Measurements from ENCODE around the gene ADCY2.

The ADCY2 gene

DNA sequence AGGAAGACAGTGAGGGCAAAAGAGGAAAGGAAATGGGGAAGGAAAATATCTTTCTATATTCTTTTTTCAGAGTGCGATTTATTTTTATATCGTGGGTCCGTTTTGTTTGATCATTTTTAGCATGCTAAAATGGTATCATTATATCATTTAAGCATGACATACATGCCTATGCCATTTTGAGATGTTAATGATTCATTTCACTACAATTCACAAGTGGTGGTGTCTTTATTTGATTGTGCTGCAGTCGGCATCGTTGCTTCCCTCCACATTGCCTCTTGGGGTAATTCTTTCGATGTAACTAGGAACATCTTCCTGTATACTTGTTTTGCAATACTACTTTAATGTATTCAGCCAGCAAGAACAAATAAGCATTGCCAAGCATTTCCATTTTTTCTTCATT is 309.8 kb downstream of the ADCY2 start:
- H3K27ac ChIP-seq (ENCODE audit: low read length), result no peak overlapping the region
- no peaks in the 10 kb centered on the region for H3K27me3 ChIP-seq (ENCODE audit: insufficient read depth, low read length)
- H3K36me3 ChIP-seq (ENCODE audit: insufficient read depth, low read depth, low read length), result peaks cover 15% of the 10 kb centered on the region; the same call in 1 of the 2 replicates
- no peaks in the 10 kb centered on the region for H3K9me3 ChIP-seq (ENCODE audit: insufficient read depth, low read depth, low read length)
- peaks cover 7% of the 10 kb centered on the region for H3K4me1 ChIP-seq (ENCODE audit: insufficient read depth, low read length)
- H3K9ac ChIP-seq (ENCODE audit: low read depth, low read length), result no peak overlapping the region
- no peak overlapping the region for H3K4me3 ChIP-seq (ENCODE audit: low read length)

DNA sequence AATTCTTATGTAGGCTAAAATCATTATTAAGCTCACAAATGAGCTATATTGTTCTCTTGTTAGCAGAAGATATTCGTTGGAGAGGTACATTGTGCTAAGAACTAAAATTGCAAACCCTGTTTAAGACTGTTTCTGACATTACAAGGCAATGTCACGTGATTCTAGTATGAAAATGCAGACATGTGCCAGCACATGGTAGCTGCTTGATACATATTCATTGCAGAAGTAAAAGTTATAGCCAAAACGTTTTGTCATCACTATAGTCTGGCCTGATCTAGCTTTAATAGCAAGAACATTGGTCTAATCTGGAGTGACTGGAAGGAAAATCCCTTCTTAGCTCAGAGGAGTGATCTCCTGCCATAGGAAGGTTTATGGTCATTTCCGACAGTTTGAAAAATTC is 310.3 kb downstream of the ADCY2 start:
- Histone ChIP-seq H3K27ac (ENCODE audit: low read length) (no peak overlapping the region), H3K9ac (ENCODE audit: low read depth, low read length) (no peak overlapping the region)

DNA sequence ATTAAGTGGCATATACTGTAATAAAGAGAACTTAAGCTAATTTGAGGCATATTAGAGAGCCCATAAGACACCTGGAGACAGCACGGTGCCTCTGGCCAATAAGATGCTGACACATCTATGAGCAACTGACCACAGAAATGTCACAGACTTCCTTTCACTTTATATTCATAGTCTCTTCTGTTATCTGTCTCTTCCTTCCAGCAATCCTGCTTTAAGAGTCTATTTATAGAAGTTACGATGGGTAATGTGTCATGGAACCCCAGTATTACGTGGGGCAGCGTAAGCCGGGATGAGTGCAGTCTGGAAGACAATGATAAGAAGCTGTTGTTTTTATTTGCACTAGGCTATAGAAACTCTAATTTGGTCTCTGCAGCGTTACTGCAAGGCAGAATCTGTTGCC is 318.2 kb downstream of the ADCY2 start:
- Histone ChIP-seq H3K27ac (ENCODE audit: low read length) (no peak overlapping the region), H3K36me3 (ENCODE audit: insufficient read depth, low read depth, low read length) (peaks cover 27% of the 10 kb centered on the region; the same call in 1 of the 2 replicates), H3K4me3 (ENCODE audit: low read length) (no peak overlapping the region), H3K27me3 (ENCODE audit: insufficient read depth, low read length) (no peaks in the 10 kb centered on the region), H3K9ac (ENCODE audit: low read depth, low read length) (no peak overlapping the region), H3K9me3 (ENCODE audit: insufficient read depth, low read depth, low read length) (no peaks in the 10 kb centered on the region), H3K4me1 (ENCODE audit: insufficient read depth, low read length) (no peaks in the 10 kb centered on the region; the same call in 1 of the 2 replicates)

More for the DNA sequence above, 310.3 kb downstream of the ADCY2 start:
- no peak overlapping the region for H3K4me3 ChIP-seq (ENCODE audit: low read length)
- peaks cover 7% of the 10 kb centered on the region for H3K4me1 ChIP-seq (ENCODE audit: insufficient read depth, low read length)
- H3K9me3 ChIP-seq (ENCODE audit: insufficient read depth, low read depth, low read length), result no peaks in the 10 kb centered on the region
- peaks cover 17% of the 10 kb centered on the region; the same call in 1 of the 2 replicates for H3K36me3 ChIP-seq (ENCODE audit: insufficient read depth, low read depth, low read length)
- H3K27me3 ChIP-seq (ENCODE audit: insufficient read depth, low read length), result no peaks in the 10 kb centered on the region

DNA sequence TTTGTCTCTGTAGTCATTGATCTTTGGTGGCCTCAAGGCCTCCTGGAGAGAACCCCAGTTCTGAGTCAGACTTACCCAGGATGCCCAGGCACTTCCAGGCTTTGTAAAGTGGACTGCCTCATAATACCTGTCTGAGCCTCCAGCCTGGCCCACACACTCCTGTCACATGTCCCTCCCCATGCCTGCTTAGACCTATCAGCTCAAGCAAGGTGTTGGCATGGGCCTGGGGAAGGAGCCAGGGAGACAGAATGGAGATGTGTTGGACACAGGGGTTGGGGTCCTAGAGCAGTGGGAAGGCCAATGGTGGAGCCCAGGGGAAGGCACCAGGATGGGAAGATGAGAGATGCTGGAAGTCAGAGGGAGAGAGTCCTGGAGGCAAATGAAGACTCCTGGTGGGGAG is 318.8 kb downstream of the ADCY2 start:
- H3K27ac ChIP-seq (ENCODE audit: low read length), result no peak overlapping the region
- H3K9me3 ChIP-seq (ENCODE audit: insufficient read depth, low read depth, low read length), result no peaks in the 10 kb centered on the region
- H3K27me3 ChIP-seq (ENCODE audit: insufficient read depth, low read length), result no peaks in the 10 kb centered on the region
- H3K4me3 ChIP-seq (ENCODE audit: low read length), result no peak overlapping the region
- no peaks in the 10 kb centered on the region; the same call in 1 of the 2 replicates for H3K4me1 ChIP-seq (ENCODE audit: insufficient read depth, low read length)
- H3K36me3 ChIP-seq (ENCODE audit: insufficient read depth, low read depth, low read length), result peaks cover 21% of the 10 kb centered on the region; the same call in 1 of the 2 replicates
- no peak overlapping the region for H3K9ac ChIP-seq (ENCODE audit: low read depth, low read length)

DNA sequence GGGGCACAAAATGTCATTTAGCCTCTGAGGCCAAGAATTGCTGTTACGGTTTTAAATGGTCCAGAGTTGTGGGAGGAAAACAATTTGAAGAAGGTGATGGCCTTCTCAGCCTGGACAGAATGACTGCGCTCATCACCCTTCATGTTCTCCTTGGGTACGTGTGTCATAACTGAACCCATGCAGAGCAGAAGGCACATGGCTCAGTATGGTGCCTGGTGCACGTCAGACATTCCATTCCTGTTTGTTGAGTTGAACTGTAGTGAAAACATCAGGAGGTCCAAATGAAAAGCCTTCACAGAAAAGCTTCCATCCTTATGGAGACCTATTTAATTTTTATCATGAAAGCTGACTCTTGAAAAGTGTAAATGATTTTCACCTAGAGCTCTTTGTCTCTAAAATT is 321.8 kb downstream of the ADCY2 start:
- Histone ChIP-seq H3K27me3 (ENCODE audit: insufficient read depth, low read length) (no peaks in the 10 kb centered on the region), H3K4me1 (ENCODE audit: insufficient read depth, low read length) (no peaks in the 10 kb centered on the region; the same call in 1 of the 2 replicates), H3K4me3 (ENCODE audit: low read length) (no peak overlapping the region), H3K36me3 (ENCODE audit: insufficient read depth, low read depth, low read length) (peaks cover 13% of the 10 kb centered on the region; the same call in 1 of the 2 replicates), H3K9ac (ENCODE audit: low read depth, low read length) (no peak overlapping the region), H3K9me3 (ENCODE audit: insufficient read depth, low read depth, low read length) (no peaks in the 10 kb centered on the region), H3K27ac (ENCODE audit: low read length) (no peak overlapping the region)

DNA sequence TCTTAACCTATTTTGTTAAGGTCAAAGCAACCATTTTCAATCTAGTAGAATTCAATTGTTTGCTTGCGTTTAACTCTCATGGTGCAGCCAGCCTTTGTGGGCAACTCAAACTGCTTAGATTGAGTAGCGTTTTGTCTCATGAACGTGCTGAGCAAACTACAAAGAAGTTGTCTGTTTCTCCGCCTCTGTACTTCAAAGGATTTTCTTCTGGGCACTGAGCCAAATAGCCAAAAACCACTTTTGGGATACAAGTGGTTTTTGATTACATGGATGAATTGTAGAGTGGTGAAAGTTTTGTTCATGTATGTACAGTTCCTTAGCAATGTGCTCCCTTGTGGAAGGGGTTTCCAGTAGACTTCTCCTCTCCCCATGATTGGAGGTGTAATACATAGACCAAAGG is 332.1 kb downstream of the ADCY2 start:
- Histone ChIP-seq H3K27me3 (ENCODE audit: insufficient read depth, low read length) (no peaks in the 10 kb centered on the region), H3K27ac (ENCODE audit: low read length) (no peak overlapping the region), H3K4me1 (ENCODE audit: insufficient read depth, low read length) (no peaks in the 10 kb centered on the region), H3K36me3 (ENCODE audit: insufficient read depth, low read depth, low read length) (no peaks in the 10 kb centered on the region; the same call in 1 of the 2 replicates), H3K9ac (ENCODE audit: low read depth, low read length) (no peak overlapping the region), H3K4me3 (ENCODE audit: low read length) (no peak overlapping the region), H3K9me3 (ENCODE audit: insufficient read depth, low read depth, low read length) (no peaks in the 10 kb centered on the region)

DNA sequence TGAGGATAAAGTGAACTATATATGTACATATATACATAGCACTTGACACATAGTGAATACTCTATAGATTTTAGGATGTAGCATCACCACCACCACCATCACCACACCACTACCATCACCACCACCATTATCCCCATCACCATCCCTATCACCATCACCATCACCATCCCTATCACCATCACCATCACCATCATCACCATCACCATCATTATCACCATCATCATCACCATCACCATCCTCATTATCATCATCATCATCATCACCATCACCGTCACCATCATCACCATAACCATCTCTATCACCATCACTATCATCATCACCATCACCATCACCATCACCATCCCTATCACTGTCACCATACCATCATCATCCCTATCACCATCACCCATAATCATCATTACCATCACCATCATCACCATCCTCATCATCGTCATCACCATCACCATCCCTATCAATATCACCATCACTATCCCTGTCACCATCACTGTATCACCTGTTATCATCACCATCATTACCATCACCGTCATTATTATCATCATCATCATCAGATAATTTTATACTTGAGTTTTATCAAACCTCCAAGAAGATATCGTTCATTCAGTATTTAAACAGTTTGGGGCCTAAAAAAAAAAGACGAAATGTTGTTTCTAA is 345.6 kb downstream of the ADCY2 start:
- no peak overlapping the region for H3K4me3 ChIP-seq (ENCODE audit: low read length)
- no peak overlapping the region for H3K9ac ChIP-seq (ENCODE audit: low read depth, low read length)

DNA sequence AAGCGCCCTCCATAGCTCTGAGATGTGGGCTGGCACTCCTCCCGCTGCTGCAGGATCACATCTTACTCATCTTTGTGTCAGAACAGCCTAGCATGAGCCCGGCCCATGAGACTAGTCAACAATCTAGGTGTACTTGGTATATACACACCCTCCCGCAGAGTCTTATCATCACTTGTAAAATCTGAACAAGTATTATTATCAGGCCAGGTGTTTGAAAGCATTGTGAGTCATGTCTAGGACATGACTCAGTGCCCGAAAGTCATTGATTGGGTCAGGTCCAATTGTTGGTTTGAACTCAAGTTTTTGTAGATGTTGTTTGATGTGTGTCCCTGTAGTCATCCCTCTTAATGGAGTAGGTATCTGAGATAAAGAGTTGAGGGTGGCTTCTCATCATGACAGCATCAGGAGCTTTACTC is 346.3 kb downstream of the ADCY2 start:
- Histone ChIP-seq H3K9me3 (ENCODE audit: insufficient read depth, low read depth, low read length) (no peaks in the 10 kb centered on the region), H3K4me3 (ENCODE audit: low read length) (no peak overlapping the region), H3K36me3 (ENCODE audit: insufficient read depth, low read depth, low read length) (no peaks in the 10 kb centered on the region), H3K27me3 (ENCODE audit: insufficient read depth, low read length) (no peaks in the 10 kb centered on the region), H3K4me1 (ENCODE audit: insufficient read depth, low read length) (no peaks in the 10 kb centered on the region; the same call in 1 of the 2 replicates), H3K9ac (ENCODE audit: low read depth, low read length) (no peak overlapping the region), H3K27ac (ENCODE audit: low read length) (no peak overlapping the region)

More for the DNA sequence above, 345.6 kb downstream of the ADCY2 start:
- H3K27ac ChIP-seq (ENCODE audit: low read length), result no peak overlapping the region
- no peaks in the 10 kb centered on the region for H3K27me3 ChIP-seq (ENCODE audit: insufficient read depth, low read length)
- H3K4me1 ChIP-seq (ENCODE audit: insufficient read depth, low read length), result no peaks in the 10 kb centered on the region; the same call in 1 of the 2 replicates
- H3K36me3 ChIP-seq (ENCODE audit: insufficient read depth, low read depth, low read length), result no peaks in the 10 kb centered on the region
- no peaks in the 10 kb centered on the region for H3K9me3 ChIP-seq (ENCODE audit: insufficient read depth, low read depth, low read length)

DNA sequence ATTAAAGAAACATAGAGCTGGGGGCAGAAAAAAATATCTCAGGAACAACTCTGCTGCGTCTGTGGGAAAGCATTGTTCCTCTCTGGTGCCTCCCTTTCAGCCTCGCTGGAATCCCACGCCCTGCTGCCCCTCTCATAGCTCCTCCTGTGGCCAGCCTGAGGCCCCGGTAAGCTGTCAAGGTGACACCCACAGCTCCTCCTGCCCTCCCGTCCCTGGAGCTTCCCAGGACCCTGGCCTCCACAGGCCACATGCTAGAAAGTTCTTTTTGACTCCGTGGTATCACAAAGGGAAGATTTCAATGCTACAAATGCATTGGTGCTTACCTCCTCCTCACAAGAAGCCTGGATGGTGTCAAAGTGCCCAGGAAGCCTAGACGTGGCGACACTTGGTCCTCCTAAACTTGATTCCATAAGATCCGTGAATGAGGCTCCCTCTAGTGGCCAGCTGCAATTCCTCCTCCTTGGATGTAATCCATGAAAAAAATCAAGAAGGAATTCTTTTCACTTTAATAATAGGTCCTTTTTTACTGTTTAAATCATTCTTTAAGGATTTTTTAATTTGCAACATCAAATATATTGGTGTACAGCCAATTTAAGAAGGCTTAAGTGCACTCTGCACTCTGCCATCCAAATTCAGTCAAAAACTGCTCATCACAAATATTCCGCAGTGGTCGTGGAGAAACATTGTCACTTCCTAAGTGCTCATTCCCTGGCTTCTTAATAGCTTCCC is 350.1 kb downstream of the ADCY2 start:
- Histone ChIP-seq H3K27ac (ENCODE audit: low read length) (no peak overlapping the region), H3K4me3 (ENCODE audit: low read length) (no peak overlapping the region), H3K9me3 (ENCODE audit: insufficient read depth, low read depth, low read length) (no peaks in the 10 kb centered on the region), H3K9ac (ENCODE audit: low read depth, low read length) (no peak overlapping the region), H3K4me1 (ENCODE audit: insufficient read depth, low read length) (no peaks in the 10 kb centered on the region; the same call in 1 of the 2 replicates), H3K27me3 (ENCODE audit: insufficient read depth, low read length) (no peaks in the 10 kb centered on the region), H3K36me3 (ENCODE audit: insufficient read depth, low read depth, low read length) (no peaks in the 10 kb centered on the region)

DNA sequence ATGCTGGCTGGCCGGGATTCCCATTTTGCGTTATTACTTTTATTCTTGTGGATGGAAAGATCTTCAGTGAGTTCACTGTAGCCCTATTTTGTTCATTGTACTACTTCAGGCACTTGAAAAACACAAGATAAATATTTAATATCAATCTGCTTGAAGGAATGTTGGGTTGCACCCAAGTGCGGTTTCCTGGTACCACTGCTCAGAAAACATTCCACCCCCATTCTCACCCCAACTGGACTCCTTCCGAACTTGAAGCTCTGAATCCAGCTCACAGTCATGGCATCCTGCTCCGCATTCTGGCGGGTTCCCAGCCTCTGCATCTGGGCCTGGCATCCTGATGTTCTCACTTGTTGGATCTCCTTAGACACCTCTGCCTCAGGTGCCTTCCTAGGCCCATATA is 351.8 kb downstream of the ADCY2 start:
- Histone ChIP-seq H3K4me1 (ENCODE audit: insufficient read depth, low read length) (no peaks in the 10 kb centered on the region; the same call in 1 of the 2 replicates), H3K9ac (ENCODE audit: low read depth, low read length) (no peak overlapping the region), H3K36me3 (ENCODE audit: insufficient read depth, low read depth, low read length) (no peaks in the 10 kb centered on the region), H3K9me3 (ENCODE audit: insufficient read depth, low read depth, low read length) (no peaks in the 10 kb centered on the region), H3K27ac (ENCODE audit: low read length) (no peak overlapping the region), H3K27me3 (ENCODE audit: insufficient read depth, low read length) (no peaks in the 10 kb centered on the region), H3K4me3 (ENCODE audit: low read length) (no peak overlapping the region)

DNA sequence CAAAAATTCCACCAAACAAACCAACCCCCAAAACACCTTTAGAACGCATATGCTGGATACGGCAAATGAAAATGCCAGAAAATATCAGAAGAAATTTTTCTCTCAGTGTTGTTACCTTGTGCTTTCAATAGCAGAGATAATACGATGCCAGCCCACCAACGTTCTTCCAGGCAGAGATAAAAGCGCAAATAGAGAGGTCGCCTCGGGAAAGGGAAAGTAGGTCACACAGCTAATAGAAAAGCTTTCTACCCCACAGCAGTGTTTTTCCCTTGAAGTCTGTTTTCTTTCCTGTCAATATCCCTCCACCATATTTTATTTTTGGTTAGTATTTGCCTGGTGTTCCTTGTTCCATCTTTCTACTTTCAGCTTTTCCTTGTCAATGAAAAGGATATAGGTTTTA is 353.7 kb downstream of the ADCY2 start:
- Histone ChIP-seq H3K27me3 (ENCODE audit: insufficient read depth, low read length) (no peaks in the 10 kb centered on the region), H3K4me1 (ENCODE audit: insufficient read depth, low read length) (no peaks in the 10 kb centered on the region; the same call in 1 of the 2 replicates)

DNA sequence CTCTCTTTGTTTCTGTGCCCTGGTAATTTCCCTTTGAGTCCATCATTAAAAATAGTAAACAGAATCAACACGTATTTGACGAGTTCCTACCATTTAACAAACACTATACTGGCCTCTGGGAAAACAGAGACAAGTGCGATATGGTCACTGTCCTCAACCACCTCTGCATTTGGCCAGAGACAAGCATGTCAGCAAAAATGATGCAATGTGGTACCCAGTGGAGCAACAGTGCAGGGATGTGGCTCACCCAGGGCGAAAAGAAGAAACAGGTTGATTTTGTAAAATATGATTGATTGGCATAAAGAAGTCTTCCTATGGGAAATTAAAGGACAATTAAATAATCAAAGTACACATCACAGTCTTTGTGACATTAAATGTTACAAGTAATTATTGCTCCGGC is 355.9 kb downstream of the ADCY2 start:
- Histone ChIP-seq H3K4me1 (ENCODE audit: insufficient read depth, low read length) (no peaks in the 10 kb centered on the region), H3K9ac (ENCODE audit: low read depth, low read length) (no peak overlapping the region), H3K36me3 (ENCODE audit: insufficient read depth, low read depth, low read length) (0 out of 2 replicates have a peak, but pooled peaks cover under 1% of the 10 kb centered on the region), H3K27me3 (ENCODE audit: insufficient read depth, low read length) (no peaks in the 10 kb centered on the region), H3K9me3 (ENCODE audit: insufficient read depth, low read depth, low read length) (no peaks in the 10 kb centered on the region), H3K27ac (ENCODE audit: low read length) (no peak overlapping the region), H3K4me3 (ENCODE audit: low read length) (no peak overlapping the region)

More for the DNA sequence above, 353.7 kb downstream of the ADCY2 start:
- H3K36me3 ChIP-seq (ENCODE audit: insufficient read depth, low read depth, low read length), result no peaks in the 10 kb centered on the region
- no peak overlapping the region for H3K4me3 ChIP-seq (ENCODE audit: low read length)
- no peaks in the 10 kb centered on the region for H3K9me3 ChIP-seq (ENCODE audit: insufficient read depth, low read depth, low read length)
- H3K27ac ChIP-seq (ENCODE audit: low read length), result no peak overlapping the region
- no peak overlapping the region for H3K9ac ChIP-seq (ENCODE audit: low read depth, low read length)
